ENCODE results near the gene FUOM.
"Not testable (repeated sequence)": the region's sequence is repeated elsewhere in the genome, so short reads cannot be mapped to it uniquely, and the experiment has no call there.

Gene FUOM

GRCh38 chr10:133328358-133329343 lies 29.2 kb downstream of the FUOM start:
- DNase-seq, result no peak

GRCh38 chr10:133327651-133328357 lies 30.0 kb downstream of the FUOM start:
- no peak for DNase-seq

- DNase-seq, result no peak
Observed at GRCh38 chr10:133326745-133327650, 30.8 kb downstream of the FUOM start.

GRCh38 chr10:133326223-133326551 lies 31.6 kb downstream of the FUOM start:
- DNase-seq, result no peak

GRCh38 chr10:133325440-133326222 lies 32.2 kb downstream of the FUOM start:
- DNase-seq, result no peak

GRCh38 chr10:133324857-133325260 lies 33.0 kb downstream of the FUOM start:
- DNase-seq, result no peak

GRCh38 chr10:133324198-133324792 lies 33.5 kb downstream of the FUOM start:
- peak; percentile 54 to 63 for DNase-seq

GRCh38 chr10:133322064-133322709 lies 35.6 kb downstream of the FUOM start:
- DNase-seq, result not testable (repeated sequence)

- DNase-seq, result not testable (repeated sequence)
Observed at GRCh38 chr10:133320852-133321422, 36.9 kb downstream of the FUOM start.

GRCh38 chr10:133318494-133319127 lies 39.2 kb downstream of the FUOM start:
- peak; percentile 43 to 64 for DNase-seq

- DNase-seq, result no peak
Observed at GRCh38 chr10:133316732-133317131, 41.1 kb downstream of the FUOM start.

- no peak for DNase-seq
Observed at GRCh38 chr10:133316266-133316665, 41.6 kb downstream of the FUOM start.

GRCh38 chr10:133315847-133316246 lies 42.0 kb downstream of the FUOM start:
- no peak for DNase-seq

- DNase-seq, result no peak
Observed at GRCh38 chr10:133314911-133315310, 42.9 kb downstream of the FUOM start.

- no peak for DNase-seq
Observed at GRCh38 chr10:133313192-133313591, 44.6 kb downstream of the FUOM start.

GRCh38 chr10:133312769-133313145 lies 45.1 kb downstream of the FUOM start:
- DNase-seq, result no peak

- DNase-seq, result no peak
Observed at GRCh38 chr10:133312016-133312768, 45.6 kb downstream of the FUOM start.

GRCh38 chr10:133311570-133311969 lies 46.2 kb downstream of the FUOM start:
- DNase-seq, result no peak

- no peak for DNase-seq
Observed at GRCh38 chr10:133310789-133311188, 47.0 kb downstream of the FUOM start.

GRCh38 chr10:133310399-133310755 lies 47.4 kb downstream of the FUOM start:
- DNase-seq, result no peak

All from stimulated activated CD4-positive, alpha-beta T cell treated with anti-CD3 and anti-CD28 coated beads, Interleukin-4, amount 100 ng/mL, for 4 hours (primary cell).